Calu3 (cell line): ENCODE data around the gene AP1S2. TPM values are rescaled to one million over a fixed set of nuclear protein-coding genes. Genes with fewer than 3 reads are reported as not detected.

Experiments
- BruUV-seq: library from RNA; stranded (reverse); fragments of 400-500 nt; replicated peaks from 2 replicates; lab custom pipeline; 2021; lab: Mats Ljungman, UMichigan
- CTCF ChIA-PET: fragments of 300-600 bp; sonication (Branson Sonifier 250); formaldehyde crosslinking; loops from one replicate; lab custom pipeline; 2022; ENCODE audit warnings: antibody characterized with exemption; lab: Charles Lee
- DNase-seq: peaks from one replicate; pipeline ENCODE4 v3.0.0; 2022
- H3K27ac Mint-ChIP-seq: one replicate; pipeline ENCODE4 v1.8.0; 2022; ENCODE audit warnings: mixed read lengths; ENCODE audit not compliant: unreplicated experiment
- H3K27me3 Mint-ChIP-seq: one replicate; pipeline ENCODE4 v1.8.0; 2022; ENCODE audit warnings: mixed read lengths; ENCODE audit not compliant: unreplicated experiment
- H3K36me3 Mint-ChIP-seq: one replicate; pipeline ENCODE4 v1.8.0; 2022; ENCODE audit warnings: mild to moderate bottlenecking, moderate library complexity, mixed read lengths; ENCODE audit not compliant: insufficient read depth, unreplicated experiment
- H3K4me1 Mint-ChIP-seq: one replicate; pipeline ENCODE4 v1.8.0; 2022; ENCODE audit warnings: mild to moderate bottlenecking, low read depth, mixed read lengths; ENCODE audit not compliant: unreplicated experiment
- H3K4me3 Mint-ChIP-seq: one replicate; pipeline ENCODE4 v1.8.0; 2022; ENCODE audit warnings: mild to moderate bottlenecking, low read depth, moderate library complexity, mixed read lengths; ENCODE audit not compliant: unreplicated experiment
- H3K9me3 Mint-ChIP-seq: one replicate; pipeline ENCODE4 v1.8.0; 2022; ENCODE audit warnings: low read depth, mixed read lengths; ENCODE audit not compliant: unreplicated experiment
- CTCF ChIP-seq: fragments of 200-600 bp; IDR thresholded peaks from one replicate; pipeline ENCODE4 v1.8.0; 2022; ENCODE audit warnings: antibody characterized with exemption; ENCODE audit not compliant: unreplicated experiment
- intact Hi-C: fragments of 100-400 bp; cut with micrococcal nuclease; formaldehyde crosslinking; loops from one replicate; pipeline ENCODE4 v1.10.0; 2022; ENCODE audit not compliant: unreplicated experiment
- total RNA-seq: library from RNA; stranded (reverse); gene quantifications from 2 replicates; pipeline ENCODE4 v1.2.3, GENCODE V29; 2022

Gene AP1S2
- total RNA-seq, 1 experiment from 2014 or later, result 57.5 TPM

GRCh38 chrX:15781961-15782699 is 72.5 kb downstream of the AP1S2 start:
- Mint-ChIP-seq H3K27me3 (no peaks in the 10 kb centered on the region), H3K36me3 (no peaks in the 10 kb centered on the region), H3K4me3 (no peak overlapping the region), H3K27ac (no peak overlapping the region), H3K9me3 (no peaks in the 10 kb centered on the region), H3K4me1 (no peaks in the 10 kb centered on the region)
- CTCF ChIA-PET, result no interaction called here
- no TSS peak for BruUV-seq
- intact Hi-C loops, result no loop called here
- no peak for DNase-seq
- no peak for TF ChIP-seq CTCF

Other genes starting within 250 kb of the AP1S2 start
- 35.3 and 61.4 TPM in 2 replicates for gene CLTRN, start 190.0 kb downstream of the AP1S2 start, total RNA-seq
- 5.6 and 6.4 TPM in 2 replicates for gene CA5B, start 116.5 kb downstream of the AP1S2 start, total RNA-seq
- 16.4 and 18.6 TPM in 2 replicates for gene ZRSR2, start 64.3 kb downstream of the AP1S2 start, total RNA-seq